GM10266 (cell line): Measurements from ENCODE around the gene CDH6.
"Not testable (repeated sequence)": the region's sequence is repeated elsewhere in the genome, so short reads cannot be mapped to it uniquely, and the experiment has no call there.

Experiments
- DNase-seq: peaks from one replicate; pipeline ENCODE4 v3.0.0; 2012; ENCODE audit errors: extremely low spot score
- CTCF ChIP-seq: IDR thresholded peaks from 2 replicates; pipeline ENCODE4 v1.5.1; 2012; ENCODE audit warnings: mild to moderate bottlenecking, low read depth; ENCODE audit not compliant: control insufficient read depth, insufficient read depth; ENCODE audit errors: missing control alignments

Gene CDH6

GRCh38 chr5:31350395-31350794, 156.9 kb downstream of the CDH6 start:
- no peak for TF ChIP-seq CTCF
- no peak for DNase-seq

GRCh38 chr5:31355337-31355736, 161.9 kb downstream of the CDH6 start:
- DNase-seq = no peak

GRCh38 chr5:31357038-31357437, 163.6 kb downstream of the CDH6 start:
- no peak for TF ChIP-seq CTCF
- DNase-seq = no peak

More at GRCh38 chr5:31355337-31355736, 161.9 kb downstream of the CDH6 start:
- TF ChIP-seq CTCF = no peak

GRCh38 chr5:31359839-31360238, 166.4 kb downstream of the CDH6 start:
- no peak for TF ChIP-seq CTCF
- no peak for DNase-seq

GRCh38 chr5:31361234-31361633, 167.7 kb downstream of the CDH6 start:
- DNase-seq = no peak
- TF ChIP-seq CTCF = no peak

- not testable (repeated sequence) for DNase-seq
Observed at GRCh38 chr5:31361704-31362528, 168.4 kb downstream of the CDH6 start.

- DNase-seq = no peak
- TF ChIP-seq CTCF = no peak
Observed at GRCh38 chr5:31362529-31362900, 169.0 kb downstream of the CDH6 start.
